HG03575 (cell line): Measurements from ENCODE around the gene OLR1.
A peak's percentile ranks its signal among the peaks of the same experiment; 100 is the strongest.

Experiments
- ATAC-seq: cut with Tn5 transposase; IDR thresholded peaks from one replicate; pipeline ENCODE4 v1.9.1; 2021; ENCODE audit not compliant: unreplicated experiment, insufficient number of reproducible peaks, low FRiP score; ENCODE audit errors: extremely low read depth

OLR1 gene

GRCh38 chr12:10159280-10159679 is 12.7 kb downstream of the OLR1 start:
- ATAC-seq, result no peak

DNA sequence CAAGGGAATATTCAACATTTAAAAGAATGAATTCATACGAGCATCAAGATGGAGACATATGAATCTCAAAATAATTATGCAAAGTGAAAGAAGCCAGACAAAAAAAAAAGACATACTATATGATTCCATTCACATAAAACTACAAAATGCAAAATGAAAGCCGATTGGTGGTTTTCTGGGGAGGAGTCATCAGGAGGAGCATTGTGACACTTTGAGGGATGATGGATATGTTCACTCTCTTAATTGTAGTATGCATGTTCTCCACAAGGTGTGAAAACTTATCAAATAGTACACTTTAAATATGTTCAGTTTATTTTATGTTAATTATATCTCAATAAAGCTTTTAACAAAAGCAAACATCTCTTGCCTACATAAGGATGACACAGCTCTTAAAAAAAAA is 13.5 kb downstream of the OLR1 start:
- ATAC-seq, result no peak

DNA sequence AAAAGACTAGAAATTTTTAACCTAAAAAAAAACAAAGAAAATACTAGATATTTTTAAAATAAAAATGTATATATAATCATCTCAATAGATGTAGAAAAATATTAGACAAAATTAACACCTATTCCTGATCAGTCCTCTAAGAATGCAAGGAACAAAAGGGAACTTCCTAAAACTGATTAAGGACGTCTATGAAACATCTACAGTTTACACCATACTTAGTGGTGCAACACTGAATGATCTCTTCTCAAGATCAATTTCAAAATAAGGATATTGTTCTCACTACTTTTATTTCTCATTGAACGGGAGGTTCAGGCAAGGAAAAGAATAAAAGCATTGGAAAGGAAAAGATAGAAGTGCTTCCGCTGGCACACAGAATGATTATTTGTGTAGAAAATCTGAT is 16.0 kb downstream of the OLR1 start:
- no peak for ATAC-seq

DNA sequence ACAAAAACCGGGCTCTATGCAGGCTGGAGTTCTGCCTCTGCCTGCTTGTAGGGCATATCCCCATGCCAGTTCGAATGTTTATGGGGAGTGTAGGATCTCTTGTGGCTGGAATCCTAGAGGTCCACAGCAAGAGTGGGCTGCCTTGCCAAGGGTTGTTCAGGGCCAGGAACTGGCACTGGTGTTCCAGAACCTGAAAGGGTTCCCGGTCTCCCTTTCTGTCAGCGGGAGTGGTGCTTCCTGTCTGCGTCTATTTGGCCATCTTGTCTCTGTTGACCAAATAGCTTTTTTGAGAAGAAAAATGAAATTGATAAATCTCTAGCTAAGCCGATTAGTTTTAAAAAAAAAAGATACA is 17.8 kb downstream of the OLR1 start:
- no peak for ATAC-seq

GRCh38 chr12:10153271-10154144 is 18.4 kb downstream of the OLR1 start:
- ATAC-seq, result no peak

DNA sequence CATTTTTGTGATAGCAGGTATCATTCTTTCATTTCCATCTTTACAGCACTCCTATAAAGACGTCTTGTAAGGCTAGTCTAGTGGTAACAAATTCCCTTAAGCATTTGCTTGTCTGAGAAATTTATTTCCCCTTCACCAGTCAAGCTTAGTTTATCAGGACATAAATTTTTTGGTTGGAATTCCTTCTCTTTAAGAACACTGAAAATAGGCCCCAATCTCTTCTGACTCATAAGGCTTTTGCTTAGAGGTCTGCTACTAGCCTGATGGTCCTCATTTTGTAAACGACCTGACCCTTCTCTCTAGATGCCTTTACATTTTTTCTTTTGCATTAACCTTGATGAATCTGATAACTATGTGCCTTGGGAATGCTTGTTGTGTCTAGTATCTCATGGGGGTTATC is 20.3 kb downstream of the OLR1 start:
- no peak for ATAC-seq

GRCh38 chr12:10147714-10148403 is 24.1 kb downstream of the OLR1 start:
- ATAC-seq, result peak; percentile 37

GRCh38 chr12:10142976-10143589 is 28.8 kb downstream of the OLR1 start:
- ATAC-seq, result no peak

DNA sequence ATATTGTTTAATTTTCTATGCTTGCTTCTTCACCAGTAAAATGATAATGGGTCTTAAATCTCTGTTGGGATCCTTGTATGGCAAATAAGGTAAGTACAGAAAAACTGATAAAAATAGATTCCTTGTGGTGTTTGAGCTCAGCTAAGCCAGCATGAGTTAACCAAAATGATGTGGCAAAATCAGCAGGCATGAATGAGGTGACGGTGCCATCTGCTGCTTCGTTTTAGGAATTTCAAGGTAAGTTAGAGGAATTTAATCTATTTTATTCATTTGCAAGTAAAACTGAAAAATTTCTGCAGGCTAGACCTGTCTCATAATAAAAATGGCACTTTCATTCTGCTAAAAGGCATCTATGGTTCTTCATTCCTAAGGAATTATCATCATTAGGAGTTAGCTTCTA is 31.9 kb downstream of the OLR1 start:
- no peak for ATAC-seq

- no peak for ATAC-seq
Measured at GRCh38 chr12:10136637-10137205, 35.2 kb downstream of the OLR1 start.

DNA sequence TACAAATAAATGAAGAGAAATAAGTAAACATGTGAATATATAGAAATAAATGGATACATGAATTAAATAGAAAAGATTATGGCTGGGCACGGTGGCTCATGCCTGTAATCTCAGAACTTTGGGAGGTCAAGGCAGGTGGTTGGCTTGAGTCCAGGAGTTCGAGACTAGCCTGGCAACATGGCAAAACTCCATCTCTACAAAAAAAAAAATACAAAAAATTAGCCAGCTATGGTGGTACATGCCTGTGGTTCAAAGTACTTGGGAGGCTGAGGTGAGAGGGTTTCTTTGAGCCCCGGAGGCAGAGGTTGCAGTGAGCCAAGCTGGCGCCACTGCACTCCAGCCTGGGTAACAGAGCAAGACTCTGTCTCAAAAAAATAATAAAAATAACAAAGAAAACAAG is 36.8 kb downstream of the OLR1 start:
- no peak for ATAC-seq

GRCh38 chr12:10132850-10133370 is 39.0 kb downstream of the OLR1 start:
- no peak for ATAC-seq

DNA sequence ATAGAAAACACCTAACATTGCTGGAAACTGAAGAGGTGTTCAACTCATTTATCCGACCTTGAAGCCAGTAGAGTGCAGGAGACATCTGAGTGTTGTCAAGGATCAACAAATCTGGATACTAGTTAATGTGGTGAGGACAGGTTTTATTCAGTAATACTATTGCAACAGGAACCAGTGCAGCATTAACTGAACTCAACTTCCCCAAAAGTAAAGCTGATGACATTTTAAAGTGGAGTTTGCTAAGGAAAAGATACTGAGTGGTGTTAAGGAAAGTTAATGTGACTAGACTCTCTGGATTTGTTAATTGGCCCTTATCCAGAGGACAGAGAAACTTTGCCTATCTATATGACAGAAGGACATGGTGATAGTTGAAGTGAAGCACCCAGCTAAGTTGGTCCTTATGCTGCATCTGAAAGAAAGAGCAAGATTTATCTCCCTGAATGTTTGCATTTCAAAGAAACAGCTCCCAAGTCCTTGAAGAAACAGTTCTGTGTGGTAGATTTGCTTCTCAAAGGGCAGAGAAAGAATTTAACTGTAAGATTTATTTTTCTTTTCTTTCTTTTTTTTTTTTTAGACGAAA is 40.7 kb downstream of the OLR1 start:
- ATAC-seq, result no peak

DNA sequence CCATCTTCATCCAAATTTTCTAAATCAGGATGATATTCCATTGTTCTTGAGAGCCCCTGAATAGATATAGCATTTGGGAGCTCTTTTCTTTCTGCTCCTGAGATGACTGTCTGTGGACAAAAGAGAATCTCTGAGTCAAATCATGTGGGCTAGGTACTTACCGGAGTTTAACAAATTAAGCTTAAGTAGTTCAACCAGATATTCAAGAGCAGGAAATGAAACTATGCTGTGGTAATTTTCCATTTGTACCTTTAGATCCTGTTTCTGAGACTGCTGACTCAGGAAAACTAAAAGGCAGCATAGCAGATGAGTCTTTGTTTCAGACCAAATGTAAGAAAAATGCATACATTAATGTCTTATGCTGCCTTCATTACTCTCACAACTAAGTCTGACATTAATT is 41.9 kb downstream of the OLR1 start, which contains the start of gene CLEC7A:
CLEC7A (minus strand) TSS at position 158 of the 400 bp plus-strand sequence; CDS start at position 41, 117 bp downstream.
- ATAC-seq, result peak; percentile 75

DNA sequence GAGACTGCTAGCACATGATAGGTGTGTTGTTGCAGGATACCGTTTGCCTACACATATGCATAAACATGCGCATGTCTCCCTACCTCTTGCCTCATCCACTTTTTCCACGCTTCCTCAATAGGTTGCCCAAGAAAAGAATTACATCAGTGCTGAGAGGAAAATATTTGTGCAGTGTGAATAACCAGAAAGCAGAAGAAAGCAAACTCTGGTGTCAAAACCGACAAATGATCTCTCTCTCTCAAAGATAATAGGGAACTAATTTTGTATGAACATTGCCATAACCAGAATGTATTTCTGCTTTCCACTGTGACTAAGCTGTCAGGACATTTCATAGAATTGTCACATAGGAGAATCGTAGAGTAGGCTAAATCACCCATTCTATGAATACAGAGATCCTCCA is 43.2 kb downstream of the OLR1 start:
- no peak for ATAC-seq

- ATAC-seq, result no peak
Measured at GRCh38 chr12:10126413-10126812, 45.5 kb downstream of the OLR1 start.

DNA sequence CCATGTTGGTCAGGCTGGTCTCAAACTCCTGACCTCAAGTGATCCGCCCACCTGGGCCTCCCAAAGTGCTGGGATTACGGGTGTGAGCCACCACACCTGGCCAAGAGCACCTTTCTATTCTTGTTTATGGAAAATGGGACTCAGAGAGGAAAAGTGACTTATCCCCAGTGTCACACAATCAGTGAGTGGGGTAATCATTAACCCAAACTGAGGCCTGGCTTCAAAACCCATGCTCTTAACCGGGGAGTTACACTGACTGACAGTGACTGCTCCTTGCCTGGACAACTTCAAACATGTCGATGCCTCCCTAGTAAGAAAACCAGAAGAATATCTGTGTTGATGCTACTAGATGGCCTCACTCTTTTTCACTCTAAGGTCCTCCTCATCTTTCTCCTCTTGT is 49.2 kb downstream of the OLR1 start:
- no peak for ATAC-seq

- no peak for ATAC-seq
Measured at GRCh38 chr12:10121278-10121677, 50.7 kb downstream of the OLR1 start.

DNA sequence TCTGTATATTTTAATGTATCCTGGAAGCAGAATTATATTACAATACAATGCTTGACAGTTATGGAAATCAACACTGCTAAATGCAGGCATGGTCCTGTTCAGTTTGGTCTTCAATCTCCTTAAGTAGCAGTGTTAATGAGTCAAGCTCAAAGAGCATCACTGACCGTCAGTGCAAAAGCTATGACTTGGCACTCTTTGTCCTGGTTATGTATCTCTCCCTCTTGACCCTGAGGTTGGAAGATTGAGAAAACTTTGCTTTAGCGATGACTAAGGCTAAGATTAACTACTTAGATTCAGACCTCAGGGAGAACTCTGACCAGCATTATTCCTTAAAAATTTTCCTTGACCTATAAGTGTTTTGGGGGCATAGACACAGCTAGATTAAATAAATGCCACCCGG is 52.9 kb downstream of the OLR1 start:
- ATAC-seq, result no peak
